CD8-positive, alpha-beta memory T cell (primary cell): ENCODE measurements around the gene MORC4. TPM values are rescaled to one million over a fixed set of nuclear protein-coding genes. Genes with fewer than 3 reads are reported as not detected.
"Not testable (repeated sequence)": the region's sequence is repeated elsewhere in the genome, so short reads cannot be mapped to it uniquely, and the experiment has no call there.

Experiments used
- CTCF ChIA-PET: fragments of 350-600 bp; sonication (Branson Sonifier 250); formaldehyde crosslinking; loops from one replicate; lab custom pipeline; 2021; ENCODE audit warnings: antibody characterized with exemption; lab: Charles Lee
- POLR2A ChIA-PET: fragments of 350-600 bp; sonication (Branson Sonifier 250); formaldehyde crosslinking; loops from one replicate; lab custom pipeline; 2021; ENCODE audit warnings: antibody characterized with exemption; lab: Charles Lee
- DNase-seq, 5 donors: peaks; one replicate each; pipeline versions ENCODE4 v3.0.0 to v3.0.0-alpha.2; 2020 to 2022; ENCODE audit warnings: mixed read lengths in 1 of 5
- H3K27ac ChIP-seq: one replicate; pipeline ENCODE4 v1.7.0; 2013; ENCODE audit warnings: low read depth, mild to moderate bottlenecking, low read length, moderate library complexity
- H3K27me3 ChIP-seq: 2 replicates; pipeline ENCODE4 v1.7.0; 2013; ENCODE audit warnings: low read length, mild to moderate bottlenecking; ENCODE audit not compliant: insufficient read depth, poor library complexity, severe bottlenecking
- H3K36me3 ChIP-seq: 2 replicates; pipeline ENCODE4 v1.7.0; 2013; ENCODE audit warnings: mild to moderate bottlenecking, low read length, moderate library complexity; ENCODE audit not compliant: insufficient read depth
- H3K4me1 ChIP-seq: 2 replicates; pipeline ENCODE4 v1.7.0; 2013; ENCODE audit warnings: mild to moderate bottlenecking, low read length, moderate library complexity; ENCODE audit not compliant: insufficient read depth
- H3K4me3 ChIP-seq: 2 replicates; pipeline ENCODE4 v1.7.0; 2013; ENCODE audit warnings: mild to moderate bottlenecking, low read length
- H3K9me3 ChIP-seq: 2 replicates; pipeline ENCODE4 v1.7.0; 2013; ENCODE audit warnings: mild to moderate bottlenecking, low read length
- H3K27ac Mint-ChIP-seq, 8 donors: one replicate each; pipeline ENCODE4 v1.8.0; 2020 to 2021; ENCODE audit warnings: mixed read lengths in 8 of 8, mild to moderate bottlenecking in 6 of 8, inconsistent platforms in 3 of 8, moderate library complexity in 3 of 8
- H3K27me3 Mint-ChIP-seq, 2 donors: one replicate each; pipeline ENCODE4 v1.8.0; 2020 to 2021; ENCODE audit warnings: mixed read lengths in 2 of 2, mild to moderate bottlenecking in 1 of 2, moderate library complexity in 1 of 2
- H3K36me3 Mint-ChIP-seq, 3 donors: one replicate each; pipeline ENCODE4 v1.8.0; 2020 to 2021; ENCODE audit warnings: mixed read lengths in 3 of 3, inconsistent platforms in 1 of 3, mild to moderate bottlenecking in 1 of 3
- H3K4me1 Mint-ChIP-seq, 3 donors: one replicate each; pipeline ENCODE4 v1.8.0; 2020 to 2021; ENCODE audit warnings: mixed read lengths in 3 of 3, inconsistent platforms in 1 of 3, mild to moderate bottlenecking in 1 of 3
- H3K4me3 Mint-ChIP-seq, 7 donors: one replicate each; pipeline ENCODE4 v1.8.0; 2020 to 2021; ENCODE audit warnings: mixed read lengths in 7 of 7, mild to moderate bottlenecking in 6 of 7, moderate library complexity in 4 of 7, inconsistent platforms in 2 of 7
- H3K9me3 Mint-ChIP-seq, 5 donors: one replicate each; pipeline ENCODE4 v1.8.0; 2020 to 2022; ENCODE audit warnings: mixed read lengths in 5 of 5, mild to moderate bottlenecking in 3 of 5, moderate library complexity in 2 of 5, inconsistent platforms in 1 of 5
- polyA plus RNA-seq: library from polyadenylated mRNA; unstranded; fragments of 300-500 nt; fragmentation: Illumina TruSeq; gene quantifications from one replicate; pipeline ENCODE4 v1.2.3, GENCODE V29; 2021
- total RNA-seq, 2 experiments: library from RNA; stranded (reverse); gene quantifications; one replicate each; pipeline ENCODE4 v1.2.3, GENCODE V29; 2021

MORC4 gene
- total and polyA plus RNA-seq, 3 experiments from 2014 or later, result 4.7 to 11.3 (median 10.0) TPM

GRCh38 chrX:106997611-106998010 lies 2.4 kb downstream of the MORC4 start:
- peak overlapping the region in 1 of 7 donors; percentile 48 for H3K4me3 Mint-ChIP-seq
- ChIA-PET CTCF (no interaction called here), POLR2A (no interaction called here)
- peaks cover 0 to 1% (median 1%) of the 10 kb centered on the region in 3 donors for H3K36me3 Mint-ChIP-seq
- H3K4me3 ChIP-seq, result no peak overlapping the region
- peak overlapping the region in 1 of 8 donors; percentile 48 for H3K27ac Mint-ChIP-seq
- peaks cover 7 to 17% (median 12%) of the 10 kb centered on the region in 3 donors for H3K4me1 Mint-ChIP-seq
- H3K27me3 ChIP-seq, result no peaks in the 10 kb centered on the region
- H3K27me3 Mint-ChIP-seq, result peaks cover 0 to 1% of the 10 kb centered on the region in 2 donors
- H3K36me3 ChIP-seq, result no peaks in the 10 kb centered on the region
- no peaks in the 10 kb centered on the region for H3K9me3 ChIP-seq
- H3K27ac ChIP-seq, result no peak overlapping the region
- no peak for DNase-seq
- peaks cover 0 to 3% (median 0%) of the 10 kb centered on the region in 5 donors for H3K9me3 Mint-ChIP-seq
- H3K4me1 ChIP-seq, result peaks cover 4% of the 10 kb centered on the region

GRCh38 chrX:106995678-106996077 lies 4.3 kb downstream of the MORC4 start:
- peaks cover 0 to 10% (median 1%) of the 10 kb centered on the region in 3 donors for H3K36me3 Mint-ChIP-seq
- POLR2A ChIA-PET, result no interaction called here
- no peak overlapping the region for H3K27ac Mint-ChIP-seq
- H3K4me1 Mint-ChIP-seq, result peaks cover 7 to 17% (median 12%) of the 10 kb centered on the region in 3 donors
- no peaks in the 10 kb centered on the region for H3K9me3 ChIP-seq
- H3K27ac ChIP-seq, result no peak overlapping the region
- H3K27me3 Mint-ChIP-seq, result no peaks in the 10 kb centered on the region
- H3K4me1 ChIP-seq, result peaks cover 4% of the 10 kb centered on the region
- no peak overlapping the region for H3K4me3 ChIP-seq
- H3K9me3 Mint-ChIP-seq, result peaks cover 0 to 3% (median 0%) of the 10 kb centered on the region in 5 donors
- CTCF ChIA-PET, result no interaction called here
- no peak for DNase-seq
- H3K4me3 Mint-ChIP-seq, result no peak overlapping the region
- H3K36me3 ChIP-seq, result no peaks in the 10 kb centered on the region
- no peaks in the 10 kb centered on the region for H3K27me3 ChIP-seq

- Mint-ChIP-seq H3K4me3 (no peak overlapping the region), H3K36me3 (peaks cover 0 to 11% (median 0%) of the 10 kb centered on the region in 3 donors), H3K4me1 (peaks cover 0 to 10% (median 4%) of the 10 kb centered on the region in 3 donors), H3K27me3 (peaks cover 0 to 3% of the 10 kb centered on the region in 2 donors), H3K9me3 (no peaks in the 10 kb centered on the region), H3K27ac (no peak overlapping the region)
- Histone ChIP-seq H3K4me1 (peaks cover 5% of the 10 kb centered on the region), H3K27ac (no peak overlapping the region), H3K9me3 (no peaks in the 10 kb centered on the region), H3K36me3 (no peaks in the 10 kb centered on the region), H3K27me3 (no peaks in the 10 kb centered on the region), H3K4me3 (no peak overlapping the region)
- POLR2A ChIA-PET, result no interaction called here
- CTCF ChIA-PET, result no interaction called here
- DNase-seq, result no peak
Observed at GRCh38 chrX:106987488-106987887, 12.5 kb downstream of the MORC4 start.

- Mint-ChIP-seq H3K4me1 (no peaks in the 10 kb centered on the region), H3K36me3 (peaks cover 0 to 16% (median 2%) of the 10 kb centered on the region in 3 donors), H3K4me3 (no peak overlapping the region), H3K27me3 (peaks cover 0 to 3% of the 10 kb centered on the region in 2 donors), H3K9me3 (no peaks in the 10 kb centered on the region), H3K27ac (no peak overlapping the region)
- POLR2A ChIA-PET, result no interaction called here
- Histone ChIP-seq H3K36me3 (no peaks in the 10 kb centered on the region), H3K27me3 (no peaks in the 10 kb centered on the region), H3K27ac (no peak overlapping the region), H3K9me3 (no peaks in the 10 kb centered on the region), H3K4me1 (no peaks in the 10 kb centered on the region), H3K4me3 (no peak overlapping the region)
- no peak for DNase-seq
- CTCF ChIA-PET, result no interaction called here
Observed at GRCh38 chrX:106980952-106981626, 18.9 kb downstream of the MORC4 start.

- CTCF ChIA-PET, result no interaction called here
Observed at GRCh38 chrX:106976416-106976815, 23.6 kb downstream of the MORC4 start.

GRCh38 chrX:106973433-106974149 lies 26.4 kb downstream of the MORC4 start:
- Mint-ChIP-seq H3K9me3 (peaks cover 0 to 2% (median 0%) of the 10 kb centered on the region in 5 donors), H3K27ac (peak overlapping the region in 1 of 8 donors; percentile 4), H3K27me3 (peaks cover 0 to 3% of the 10 kb centered on the region in 2 donors), H3K4me1 (no peaks in the 10 kb centered on the region), H3K36me3 (peaks cover 6 to 18% (median 6%) of the 10 kb centered on the region in 3 donors), H3K4me3 (no peak overlapping the region)
- CTCF ChIA-PET, result no interaction called here
- Histone ChIP-seq H3K4me1 (no peaks in the 10 kb centered on the region), H3K27ac (no peak overlapping the region), H3K27me3 (no peaks in the 10 kb centered on the region), H3K9me3 (no peaks in the 10 kb centered on the region), H3K4me3 (no peak overlapping the region), H3K36me3 (no peaks in the 10 kb centered on the region)
- no peak for DNase-seq
- POLR2A ChIA-PET, result no interaction called here

More at GRCh38 chrX:106976416-106976815, 23.6 kb downstream of the MORC4 start:
- no peak overlapping the region for H3K27ac Mint-ChIP-seq
- H3K9me3 ChIP-seq, result no peaks in the 10 kb centered on the region
- peaks cover 3 to 19% (median 4%) of the 10 kb centered on the region in 3 donors for H3K36me3 Mint-ChIP-seq
- DNase-seq, result no peak
- H3K27me3 ChIP-seq, result no peaks in the 10 kb centered on the region
- H3K4me1 Mint-ChIP-seq, result no peaks in the 10 kb centered on the region
- no peaks in the 10 kb centered on the region for H3K9me3 Mint-ChIP-seq
- H3K36me3 ChIP-seq, result no peaks in the 10 kb centered on the region
- no peak overlapping the region for H3K4me3 Mint-ChIP-seq
- peaks cover 0 to 1% of the 10 kb centered on the region in 2 donors for H3K27me3 Mint-ChIP-seq
- POLR2A ChIA-PET, result no interaction called here
- no peak overlapping the region for H3K4me3 ChIP-seq
- H3K27ac ChIP-seq, result no peak overlapping the region
- H3K4me1 ChIP-seq, result no peaks in the 10 kb centered on the region

- ChIA-PET POLR2A (no interaction called here), CTCF (no interaction called here)
- Histone ChIP-seq H3K4me1 (no peaks in the 10 kb centered on the region), H3K9me3 (no peaks in the 10 kb centered on the region), H3K27me3 (no peaks in the 10 kb centered on the region), H3K36me3 (no peaks in the 10 kb centered on the region), H3K4me3 (no peak overlapping the region), H3K27ac (no peak overlapping the region)
- peaks cover 0 to 2% (median 0%) of the 10 kb centered on the region in 5 donors for H3K9me3 Mint-ChIP-seq
- no peak for DNase-seq
- H3K36me3 Mint-ChIP-seq, result peaks cover 6 to 21% (median 8%) of the 10 kb centered on the region in 3 donors
- no peaks in the 10 kb centered on the region for H3K4me1 Mint-ChIP-seq
- no peak overlapping the region for H3K4me3 Mint-ChIP-seq
- H3K27me3 Mint-ChIP-seq, result peaks cover 0 to 3% of the 10 kb centered on the region in 2 donors
- H3K27ac Mint-ChIP-seq, result peak overlapping the region in 1 of 8 donors; percentile 4
Observed at GRCh38 chrX:106972896-106973295, 27.1 kb downstream of the MORC4 start.

GRCh38 chrX:106966547-106966946 lies 33.5 kb downstream of the MORC4 start:
- CTCF ChIA-PET, result not testable (repeated sequence)

More at GRCh38 chrX:106966547-106966946, 33.5 kb downstream of the MORC4 start:
- H3K27ac Mint-ChIP-seq, H3K4me1 Mint-ChIP-seq, H3K36me3 ChIP-seq, DNase-seq, H3K4me1 ChIP-seq, H3K4me3 Mint-ChIP-seq, POLR2A ChIA-PET, H3K9me3 Mint-ChIP-seq, H3K27me3 ChIP-seq, H3K9me3 ChIP-seq, H3K4me3 ChIP-seq, H3K27ac ChIP-seq: not testable (repeated sequence)
- H3K27me3 Mint-ChIP-seq, result peaks cover 0 to 12% of the 10 kb centered on the region in 2 donors
- H3K36me3 Mint-ChIP-seq, result peaks cover 10 to 33% (median 12%) of the 10 kb centered on the region in 3 donors
